Measurements from ENCODE around the gene YPEL1.
"Not testable (repeated sequence)": the region's sequence is repeated elsewhere in the genome, so short reads cannot be mapped to it uniquely, and the experiment has no call there.

The YPEL1 gene

DNA sequence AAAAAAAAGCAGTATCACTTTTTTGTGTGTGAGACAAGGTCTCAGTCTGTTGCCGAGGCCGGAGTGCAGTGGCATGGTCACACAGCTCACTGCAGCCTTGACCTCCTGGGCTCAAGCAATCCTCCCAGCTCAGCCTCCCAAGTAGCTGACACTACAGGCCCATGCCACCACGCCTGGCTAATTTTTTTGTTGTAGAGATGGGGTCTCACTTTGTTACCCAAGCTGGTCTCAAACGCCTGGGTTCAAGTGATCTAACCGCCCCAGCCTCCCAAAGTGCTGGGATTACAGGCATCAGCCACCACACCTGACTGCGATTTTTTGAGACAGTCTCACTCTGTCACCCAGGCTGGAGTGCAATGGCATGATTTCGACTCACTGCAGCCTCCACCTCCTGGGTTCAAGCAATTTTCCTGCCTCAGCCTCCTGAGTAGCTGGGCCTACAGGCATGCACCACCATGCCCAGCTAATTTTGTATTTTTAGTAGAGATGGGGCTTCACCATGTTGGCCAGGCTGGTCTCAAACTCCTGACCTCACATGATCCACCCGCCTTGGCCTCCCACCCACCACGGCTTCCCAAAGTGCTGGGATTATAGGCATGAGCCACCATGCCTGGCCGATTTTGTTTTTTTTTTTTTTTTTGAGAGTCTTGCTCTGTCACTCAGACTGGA, 15.3 kb downstream of the YPEL1 start:
- not testable (repeated sequence) for DNase-seq

DNA sequence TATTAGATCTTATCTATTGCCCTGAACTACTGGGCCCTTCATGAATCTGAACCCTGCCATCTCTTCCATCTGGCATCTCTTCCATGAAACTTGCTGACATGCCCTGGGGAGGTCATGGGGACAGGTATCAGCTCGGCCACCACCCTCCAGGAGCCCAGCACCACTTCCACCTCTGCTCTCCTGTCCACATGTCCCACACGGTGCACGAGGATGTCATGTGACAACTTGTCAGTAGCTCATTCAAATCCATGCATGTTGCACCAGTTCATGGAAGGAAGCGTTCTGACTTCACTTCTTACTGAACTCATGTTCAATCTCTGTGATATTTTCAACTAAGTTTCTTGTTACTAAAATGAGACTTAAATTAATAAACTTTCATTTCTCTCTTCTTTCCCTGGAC, 16.6 kb downstream of the YPEL1 start:
- no peak for DNase-seq

DNA sequence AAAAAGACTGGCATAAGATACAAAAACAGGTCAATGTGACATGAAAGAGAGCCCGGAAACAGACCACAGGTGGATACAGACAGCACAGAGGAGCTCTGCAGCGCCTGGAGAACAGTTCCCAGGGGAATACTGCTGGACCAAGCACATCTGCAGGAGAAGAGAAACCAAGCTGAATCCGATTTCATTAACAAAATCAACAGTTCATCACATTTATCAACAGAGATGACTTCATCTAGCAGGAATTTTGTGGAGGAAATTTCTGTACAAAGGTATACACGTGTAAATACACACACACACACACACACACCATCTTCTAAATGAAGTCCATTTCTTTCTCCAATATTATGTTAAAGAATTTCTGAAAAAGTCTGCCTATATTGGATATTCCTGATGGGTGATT, 17.1 kb downstream of the YPEL1 start:
- no peak for DNase-seq

DNA sequence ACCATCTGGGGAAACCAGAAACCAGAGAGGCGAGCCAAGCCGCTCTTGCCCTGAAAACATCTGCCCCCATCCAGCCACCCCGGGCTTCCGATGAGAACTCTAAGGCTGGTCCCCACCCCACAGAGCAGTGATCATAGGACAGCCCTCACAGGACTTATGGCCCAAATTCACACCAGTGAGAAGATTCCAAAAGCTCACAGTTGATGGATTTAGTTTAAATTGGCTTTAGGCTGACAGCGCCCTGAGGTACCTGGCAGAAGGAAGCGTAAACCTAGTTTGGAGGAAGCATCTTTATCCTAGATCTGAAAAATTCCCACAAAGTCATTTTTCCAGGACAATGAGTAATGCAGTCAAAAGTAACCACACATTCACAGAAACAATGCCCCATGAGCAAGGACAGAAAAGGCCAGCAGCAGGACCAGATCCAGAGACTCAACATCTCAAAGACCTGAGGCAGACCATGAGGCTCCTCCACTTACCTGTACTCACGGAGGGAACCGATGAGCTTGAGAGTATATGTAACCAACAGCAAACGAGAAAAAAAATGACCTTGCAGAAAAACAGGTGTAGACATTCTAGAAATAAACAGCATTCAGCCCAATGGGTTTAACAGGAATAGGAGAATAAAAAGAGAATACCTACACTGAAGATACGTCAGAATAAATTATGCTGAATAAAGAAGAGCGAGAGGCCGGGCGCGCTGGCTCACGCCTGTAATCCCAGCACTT, 19.0 kb downstream of the YPEL1 start:
- not testable (repeated sequence) for DNase-seq

DNA sequence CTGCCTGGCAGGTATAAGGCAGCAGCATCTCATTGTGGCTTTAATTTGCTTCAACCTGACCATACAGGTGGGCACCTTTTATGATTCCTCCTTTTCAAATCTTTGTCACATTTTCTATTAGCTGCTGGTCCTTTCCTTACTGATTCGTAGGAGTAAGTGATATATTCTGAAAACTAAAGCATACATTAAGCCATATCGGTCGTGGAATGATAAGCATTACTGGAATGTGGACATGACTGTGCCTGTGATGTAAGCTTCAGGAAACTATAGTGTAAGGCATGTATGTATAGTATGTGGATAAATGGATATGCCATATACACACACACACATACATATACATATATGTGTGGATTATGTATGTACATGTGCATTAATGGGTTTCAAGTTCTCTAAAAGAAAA, 20.8 kb downstream of the YPEL1 start:
- DNase-seq: no peak

DNA sequence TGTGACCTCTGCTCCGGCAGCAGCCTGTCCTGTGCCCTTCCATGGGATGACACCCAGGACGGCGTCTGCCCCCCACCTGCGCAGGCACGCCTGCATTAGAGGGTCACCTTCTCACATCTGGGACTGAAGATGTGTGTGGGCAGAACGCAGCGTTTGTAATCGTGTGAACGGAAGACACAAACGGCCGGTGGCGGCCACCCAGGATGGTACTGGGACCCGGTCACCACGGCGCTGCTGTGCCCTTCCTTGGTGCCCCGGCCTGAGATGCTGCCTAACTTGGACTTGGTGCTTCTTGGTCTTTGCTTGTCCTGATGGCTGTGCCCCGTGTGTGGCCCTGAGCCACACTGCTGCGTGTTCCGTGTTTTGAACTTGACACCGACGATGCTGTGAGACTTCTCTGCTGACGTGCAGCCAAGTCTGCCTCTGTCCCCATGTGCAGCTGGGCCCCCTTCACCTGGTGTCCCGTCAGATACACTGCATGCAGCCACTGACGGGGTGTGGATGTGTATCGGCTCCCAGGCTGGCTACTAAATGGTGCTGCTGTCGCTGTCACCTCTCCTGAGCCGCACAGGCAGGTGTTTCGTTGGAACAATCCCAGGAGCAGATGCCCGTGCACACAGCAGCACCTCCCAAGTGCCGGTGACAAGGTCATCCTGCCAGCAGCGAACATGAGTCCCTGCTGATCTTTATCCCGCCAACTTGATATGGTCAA, 21.4 kb downstream of the YPEL1 start:
- no peak for DNase-seq

DNA sequence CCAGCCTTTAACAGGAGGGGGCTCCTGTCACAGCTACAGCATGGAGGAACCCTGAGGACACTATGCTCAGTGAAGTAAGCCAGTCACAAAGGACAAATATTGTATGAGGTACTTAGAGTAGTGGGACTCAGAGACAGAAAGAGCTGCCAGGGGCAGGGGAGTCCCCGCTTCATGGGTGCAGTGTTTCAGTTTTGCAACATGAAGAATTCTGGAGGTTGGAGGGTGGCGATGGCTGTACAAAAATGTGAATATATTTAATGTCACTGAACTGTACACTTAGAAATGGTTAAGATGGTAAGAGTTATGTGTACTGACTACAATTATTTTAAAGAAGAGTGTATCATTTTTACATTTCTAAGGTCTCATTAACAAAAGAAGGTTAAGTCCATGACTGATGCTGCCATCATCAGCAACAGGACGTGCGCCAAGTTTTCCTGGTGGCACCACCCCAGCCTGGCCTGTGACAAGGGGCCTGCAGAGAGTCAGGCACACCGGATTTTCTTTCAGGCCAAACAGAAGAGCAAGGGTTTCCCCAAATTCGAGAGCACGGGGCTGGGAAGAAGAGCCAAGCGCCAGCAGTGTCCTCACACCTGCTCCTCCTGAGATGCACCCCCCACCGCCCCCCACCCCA, 22.1 kb downstream of the YPEL1 start:
- no peak for DNase-seq

DNA sequence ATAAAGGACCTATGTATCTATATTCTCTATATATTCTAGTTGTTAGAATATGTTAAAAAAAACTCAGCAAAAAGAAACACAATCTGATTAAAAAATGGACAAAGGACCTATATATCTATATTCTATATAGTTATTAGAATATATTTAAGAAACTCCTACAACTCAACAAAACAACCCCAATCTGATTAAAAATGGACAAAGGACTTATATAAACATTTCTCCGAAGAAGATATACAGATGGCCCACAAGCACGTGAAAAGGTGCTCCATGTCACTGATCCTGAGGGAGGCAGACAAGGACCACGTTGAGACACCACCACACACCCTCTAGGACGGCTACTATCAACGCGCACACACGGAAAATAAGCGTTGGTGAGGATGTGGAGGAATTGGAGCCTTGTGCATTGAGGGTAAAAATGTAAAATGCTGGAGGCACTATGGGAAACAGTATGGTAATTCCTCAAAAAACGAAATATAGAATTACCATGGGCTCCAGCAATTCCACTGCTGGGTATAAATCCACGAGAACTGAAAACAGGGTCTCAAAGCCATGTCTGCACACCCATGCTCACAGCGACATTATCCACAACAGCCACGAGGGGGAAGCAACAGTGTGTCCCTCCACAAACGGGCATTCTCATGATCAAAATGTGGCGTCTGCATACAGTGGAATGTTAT, 22.7 kb downstream of the YPEL1 start:
- DNase-seq: no peak

DNA sequence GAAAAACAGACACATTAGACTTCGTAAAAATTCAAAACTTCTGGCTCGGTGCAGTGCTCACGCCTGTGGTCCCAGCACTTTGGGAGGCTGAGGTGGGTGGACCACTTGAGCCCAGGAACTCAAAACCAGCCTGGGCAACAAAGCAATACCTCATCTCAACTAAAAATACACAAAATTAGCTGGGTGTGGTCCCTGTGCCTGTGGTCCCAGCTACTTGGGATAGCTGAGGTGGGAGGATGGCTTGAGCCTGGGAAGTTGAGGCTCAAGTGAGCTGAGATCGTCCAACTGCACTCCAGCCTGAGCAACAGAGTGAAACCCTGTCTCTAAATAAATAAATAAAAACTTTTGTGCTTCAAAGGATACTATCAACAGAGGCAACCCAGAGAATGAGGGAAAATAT, 23.7 kb downstream of the YPEL1 start:
- DNase-seq: no peak

DNA sequence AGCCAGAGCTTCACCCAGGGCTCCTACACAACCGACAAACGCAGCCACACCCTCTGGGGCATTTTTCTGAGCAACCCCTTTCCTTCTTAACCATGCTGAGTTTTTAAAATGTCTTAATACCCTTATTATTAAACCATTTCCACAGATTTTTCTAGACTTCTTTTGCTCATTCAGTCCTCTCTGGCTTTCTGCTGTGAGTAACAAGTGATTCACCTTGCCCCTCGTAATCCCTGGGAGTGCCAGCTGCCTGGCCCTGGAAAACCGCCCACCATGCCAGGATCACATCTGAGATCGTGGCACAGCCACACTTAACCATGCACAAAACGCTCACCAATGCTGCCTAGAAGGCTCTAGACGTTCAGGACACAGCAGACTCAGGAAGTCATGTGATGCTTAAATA, 25.4 kb downstream of the YPEL1 start:
- no peak for DNase-seq

DNA sequence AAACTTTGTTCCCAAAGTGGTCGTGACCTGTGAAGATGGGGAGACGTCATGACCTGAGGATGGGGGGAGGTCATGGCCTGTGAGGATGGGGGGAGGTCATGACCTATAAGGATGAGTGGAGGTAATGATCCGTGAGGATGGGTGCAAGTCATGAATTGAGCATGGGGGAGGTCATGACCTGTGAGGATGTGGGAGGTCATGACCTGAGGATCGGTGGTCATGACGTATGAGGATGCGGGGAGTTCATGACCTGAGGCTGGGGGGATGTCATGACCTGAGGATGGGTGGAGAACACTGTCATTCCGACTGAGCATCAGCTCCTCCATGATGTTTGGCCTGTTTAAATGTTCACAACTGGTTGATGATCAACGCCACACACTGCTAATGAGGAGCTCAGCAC, 25.9 kb downstream of the YPEL1 start:
- DNase-seq: no peak

DNA sequence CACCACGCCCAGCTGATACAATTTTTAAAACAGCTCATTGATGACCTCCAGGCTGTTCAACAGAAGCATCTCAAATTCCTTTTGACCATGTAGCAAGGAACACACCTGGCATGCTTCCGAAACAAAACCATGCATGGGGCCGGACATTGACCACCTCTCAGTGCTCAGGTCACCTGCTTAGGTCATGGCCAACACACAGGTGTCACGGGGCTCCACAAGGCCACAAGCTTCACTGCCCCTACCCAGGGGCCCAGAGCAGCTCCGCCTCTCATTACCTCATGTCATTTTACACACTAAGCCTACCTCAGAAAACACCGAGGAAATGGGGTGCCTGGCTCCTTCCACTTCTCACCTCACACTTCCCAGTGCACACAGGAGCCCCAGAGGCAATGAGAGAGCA, 26.6 kb downstream of the YPEL1 start:
- DNase-seq: no peak

DNA sequence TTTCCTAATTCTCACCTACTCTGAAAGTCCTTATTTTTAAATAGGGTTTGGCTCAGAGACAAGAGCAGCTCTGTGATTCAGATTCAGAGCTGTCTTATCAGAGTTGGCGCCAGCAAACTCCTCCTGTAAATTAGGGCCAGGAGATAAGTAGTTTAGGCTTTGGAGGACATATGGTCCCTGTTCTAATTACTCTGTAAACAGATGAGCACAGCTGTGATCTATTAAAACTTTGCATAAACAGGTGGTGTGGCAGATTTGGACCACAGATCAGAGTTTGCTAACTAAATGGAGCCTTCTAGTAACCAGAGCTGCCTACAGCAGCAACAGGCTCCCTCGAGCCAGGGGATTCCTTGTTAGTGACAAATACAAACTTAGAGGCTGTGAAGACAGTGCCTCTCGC, 27.9 kb downstream of the YPEL1 start:
- no peak for DNase-seq

DNA sequence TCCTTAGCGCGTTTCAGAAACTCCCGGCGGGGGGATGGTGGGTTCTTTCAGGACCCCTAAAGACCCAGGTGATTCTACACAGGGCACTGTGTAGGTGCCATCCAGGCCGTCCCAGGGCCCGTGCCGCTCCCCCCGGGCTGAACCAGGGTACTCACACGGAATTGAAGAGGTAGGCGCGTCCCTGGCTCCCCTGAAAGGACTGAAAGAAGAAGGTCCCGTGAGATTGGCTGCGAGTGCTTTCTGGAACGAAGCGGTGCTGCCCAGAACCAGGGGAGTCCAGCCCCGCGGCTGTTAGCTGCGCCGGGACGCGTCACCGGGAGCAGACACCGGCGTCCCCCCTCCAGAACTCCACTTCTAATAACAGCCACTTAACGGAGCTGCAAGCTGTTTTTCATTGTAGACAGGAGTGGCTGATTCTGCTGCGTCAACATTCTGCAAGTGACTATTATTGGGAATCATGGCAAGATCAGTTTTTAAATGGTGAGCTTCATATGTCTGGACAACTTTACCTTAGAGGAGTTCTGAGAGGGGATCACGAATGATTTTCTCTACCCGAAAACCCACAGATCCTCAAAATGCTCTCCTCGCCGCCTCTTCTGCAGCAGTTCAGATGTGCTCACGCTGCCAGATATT, 31.8 kb downstream of the YPEL1 start:
- DNase-seq: no peak

DNA sequence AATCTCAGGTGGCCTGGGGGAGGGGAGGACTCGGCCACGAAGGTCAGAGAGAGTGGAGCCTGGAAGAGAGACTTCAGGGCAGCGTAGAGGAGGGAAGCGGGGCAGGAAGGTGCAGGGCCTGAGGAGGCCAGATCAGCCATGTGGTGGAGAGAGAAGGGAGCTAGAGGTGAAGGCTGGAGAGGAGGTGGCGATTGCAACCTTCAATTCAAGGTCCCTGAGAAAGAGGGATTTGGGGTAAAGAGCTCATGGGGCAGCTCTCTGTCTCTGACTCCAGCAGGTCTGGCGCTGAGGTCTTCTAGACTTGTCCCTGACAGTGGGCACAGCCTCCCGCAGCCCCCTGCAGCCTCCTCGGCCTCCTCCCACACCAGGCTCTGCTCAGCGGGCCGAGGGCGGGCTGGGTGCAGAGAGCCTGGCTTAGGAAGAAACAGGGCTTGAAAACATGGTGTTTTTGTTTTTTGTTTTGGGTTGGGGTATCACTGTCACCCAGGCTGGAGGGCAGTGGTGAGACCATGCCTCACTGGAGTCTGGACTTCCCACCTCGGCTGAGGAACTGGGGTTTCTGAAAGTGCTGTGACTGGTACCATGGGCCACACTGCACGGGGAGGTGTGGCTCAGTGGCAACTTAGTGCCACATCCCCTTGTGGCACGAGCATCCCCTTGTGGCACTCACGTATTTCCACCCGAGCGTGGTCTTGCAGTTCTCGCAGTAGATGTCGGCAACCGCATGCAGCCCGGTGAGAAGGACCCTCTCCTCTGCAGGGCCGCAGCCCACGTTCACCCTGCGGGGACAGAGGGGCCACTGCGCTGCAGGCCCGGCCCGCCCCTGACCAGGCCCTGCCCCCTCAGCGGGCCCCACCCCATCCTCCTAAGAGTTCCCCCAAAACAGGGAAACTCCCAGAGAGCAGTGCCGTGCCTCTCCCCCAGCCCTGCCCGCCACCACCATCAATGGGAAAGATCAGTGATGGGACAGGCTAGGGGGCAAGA, 32.6 kb downstream of the YPEL1 start:
- DNase-seq: no peak

DNA sequence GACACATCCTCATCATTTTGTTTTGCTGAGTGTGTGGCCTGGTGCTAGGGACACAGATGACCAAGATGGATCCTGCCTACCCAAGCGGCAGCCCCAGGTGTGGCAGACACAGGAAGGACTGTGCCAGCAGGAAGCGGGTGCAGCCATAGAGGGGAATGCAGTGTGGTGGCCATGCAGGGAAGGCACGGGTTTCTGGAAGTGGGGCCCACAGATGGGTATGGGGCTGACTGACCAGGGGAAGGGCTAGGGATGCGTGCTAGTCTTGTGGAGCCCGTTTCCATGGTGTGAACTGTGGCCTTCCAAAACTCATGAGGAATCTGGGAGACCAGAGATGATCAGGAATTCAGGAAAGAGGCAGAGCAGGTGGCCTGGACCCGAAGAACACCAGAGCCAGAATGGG, 33.5 kb downstream of the YPEL1 start:
- DNase-seq: no peak

DNA sequence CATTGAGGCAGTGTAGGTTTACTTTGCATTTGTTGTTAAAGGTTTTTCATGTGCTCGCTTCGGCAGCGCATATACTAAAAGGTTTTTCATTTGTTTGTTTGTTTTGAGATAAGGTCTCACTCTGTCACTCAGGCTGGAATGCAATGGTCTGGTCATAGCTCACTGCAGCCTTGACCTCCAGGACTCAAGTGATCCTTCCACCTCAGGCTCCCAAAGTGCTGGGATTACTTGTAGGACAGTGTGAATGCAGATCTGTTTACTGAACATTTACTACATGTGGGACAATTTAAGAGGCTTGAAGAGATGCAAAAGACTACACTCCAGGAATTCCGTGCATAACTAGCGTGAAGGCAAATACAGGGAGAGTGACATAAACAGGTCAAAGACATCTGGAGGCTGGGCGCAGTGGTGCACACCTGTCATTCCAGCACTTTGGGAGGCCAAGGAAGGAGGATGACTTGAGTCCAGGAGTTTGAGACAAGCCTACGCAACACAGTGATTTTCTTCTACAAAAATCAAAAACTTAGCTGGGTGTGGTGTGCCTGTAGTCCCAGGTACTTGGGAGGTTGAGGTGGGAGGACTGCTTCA, 34.1 kb downstream of the YPEL1 start:
- DNase-seq: no peak

DNA sequence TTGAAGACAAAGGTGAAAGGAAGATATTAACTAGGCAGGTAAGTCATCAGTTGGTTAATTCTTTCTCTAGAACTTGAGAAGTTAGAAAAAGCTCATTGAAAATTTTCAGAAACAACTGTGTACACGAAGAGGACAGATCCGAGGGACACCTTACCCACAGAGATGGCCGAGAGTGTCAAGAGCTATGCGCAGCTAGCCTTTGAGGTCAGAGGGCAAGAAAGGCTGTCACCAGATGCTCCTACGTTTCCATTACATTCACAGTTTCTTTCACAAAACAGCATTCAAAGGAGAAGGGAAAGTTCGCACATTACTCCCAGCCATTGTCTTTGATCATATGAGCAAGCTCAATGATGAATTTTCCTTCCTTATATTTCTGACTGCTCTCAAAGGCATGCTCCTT, 34.8 kb downstream of the YPEL1 start:
- no peak for DNase-seq

DNA sequence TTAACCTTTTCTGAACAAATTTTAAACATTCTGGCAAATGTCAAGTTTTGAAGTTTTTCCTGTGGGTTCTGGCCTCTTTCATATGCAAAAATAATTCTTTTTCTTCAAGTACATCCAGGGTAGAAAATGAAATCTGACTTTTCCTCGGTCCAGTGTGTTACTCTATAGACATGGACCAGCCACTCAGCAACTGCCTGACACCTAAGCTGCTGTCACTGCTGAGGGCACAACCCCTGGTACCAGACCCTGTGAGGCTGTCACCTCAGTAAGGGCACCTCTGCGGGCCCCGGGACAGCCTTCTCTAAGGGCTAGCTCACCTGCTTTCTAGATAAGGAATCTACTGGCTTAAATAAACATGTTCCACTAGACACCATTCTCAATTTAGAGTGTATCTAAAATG, 36.0 kb downstream of the YPEL1 start:
- DNase-seq: no peak

DNA sequence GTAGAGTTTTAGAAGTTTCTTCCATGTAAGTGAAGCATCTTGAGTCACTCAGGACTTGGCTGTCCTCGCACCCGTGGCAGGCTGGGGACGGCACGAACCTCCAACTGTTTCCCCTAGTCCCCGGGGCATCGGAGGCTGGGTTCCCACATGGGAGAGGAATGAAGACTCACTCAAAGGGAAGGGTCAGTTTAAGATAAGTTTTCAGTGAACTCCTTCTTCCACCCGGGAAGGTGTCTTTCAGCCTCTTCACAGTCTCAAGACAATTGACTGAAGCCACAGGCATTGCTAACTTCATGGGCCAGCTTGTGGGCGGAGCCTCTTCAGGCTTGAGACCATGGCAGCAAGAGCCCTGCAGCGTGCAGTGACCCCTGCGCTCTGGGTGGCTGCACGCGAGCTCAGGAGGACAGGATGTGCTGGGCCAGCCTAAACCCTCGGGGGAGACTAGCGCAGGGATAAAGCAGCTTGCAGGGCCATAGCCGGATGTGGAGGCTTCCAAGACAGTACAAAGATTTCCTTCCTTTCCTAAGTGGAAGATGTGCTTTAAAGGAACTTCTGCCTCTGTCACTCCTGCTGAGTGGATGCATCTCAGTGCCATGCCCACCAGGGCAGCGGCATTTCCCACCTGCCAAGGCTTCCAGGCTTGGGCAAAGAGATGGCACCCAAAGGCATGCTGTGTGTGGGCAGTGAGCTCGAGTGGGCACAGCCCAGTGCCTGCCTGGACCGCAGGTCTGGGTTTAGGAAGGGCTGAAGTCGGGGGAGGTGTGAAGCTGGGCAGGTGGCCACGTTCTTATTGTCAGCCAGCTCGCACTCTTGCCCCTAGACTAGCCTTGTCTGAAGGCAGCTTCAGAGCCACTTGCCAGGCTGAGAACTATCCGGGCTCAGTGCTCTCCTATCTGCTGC, 36.9 kb downstream of the YPEL1 start:
- DNase-seq: no peak
